Activated CD8-positive, alpha-beta T cell treated with anti-CD3 and anti-CD28 coated beads, Interleukin-2, amount 10 ng/mL, durations not matched to agents 7 days and 5 days (primary cell): ENCODE results near the gene BLCAP. TPM values are rescaled to one million over a fixed set of nuclear protein-coding genes. Genes with fewer than 3 reads are reported as not detected.

Source experiments
- ATAC-seq: fragments of 150-1000 bp; cut with Tn5 transposase; one replicate; pipeline ENCODE4 v1.10.0; 2021; ENCODE audit warnings: moderate library complexity
- CTCF ChIA-PET: fragments of 350-600 bp; sonication (Branson Sonifier 250); formaldehyde crosslinking; loops from one replicate; lab custom pipeline; 2021; ENCODE audit warnings: antibody characterized with exemption; lab: Charles Lee
- POLR2A ChIA-PET: fragments of 350-600 bp; sonication (Branson Sonifier 250); formaldehyde crosslinking; loops from one replicate; lab custom pipeline; 2021; ENCODE audit warnings: antibody characterized with exemption; lab: Charles Lee
- DNase-seq: peaks from one replicate; pipeline ENCODE4 v3.0.0-alpha.2; 2020
- H3K27ac Mint-ChIP-seq: one replicate; pipeline ENCODE4 v1.8.0; 2021; ENCODE audit warnings: mild to moderate bottlenecking, mixed read lengths
- H3K27me3 Mint-ChIP-seq: one replicate; pipeline ENCODE4 v1.8.0; 2021; ENCODE audit warnings: low read depth, mixed read lengths
- H3K36me3 Mint-ChIP-seq: one replicate; pipeline ENCODE4 v1.8.0; 2021; ENCODE audit warnings: low read depth, mixed read lengths
- H3K4me1 Mint-ChIP-seq: one replicate; pipeline ENCODE4 v1.8.0; 2021; ENCODE audit warnings: low read depth, mixed read lengths
- H3K4me3 Mint-ChIP-seq: one replicate; pipeline ENCODE4 v1.8.0; 2021; ENCODE audit warnings: mild to moderate bottlenecking, mixed read lengths
- H3K9me3 Mint-ChIP-seq: one replicate; pipeline ENCODE4 v1.8.0; 2022; ENCODE audit warnings: mixed read lengths; ENCODE audit not compliant: insufficient read depth
- total RNA-seq, 2 experiments: library from RNA; stranded (reverse); gene quantifications; one replicate each; pipeline ENCODE4 v1.2.3, GENCODE V29; 2021

The BLCAP gene
- total RNA-seq, 2 experiments from 2014 or later, result 33.2 to 34.6 TPM

- H3K27me3 Mint-ChIP-seq, result peaks cover 3% of the 10 kb centered on the region
- no peaks in the 10 kb centered on the region for H3K9me3 Mint-ChIP-seq
- POLR2A ChIA-PET, result no interaction called here
- CTCF ChIA-PET, result interaction anchor here (0.8 to 1.5 kb wide), 5 partner anchors 252 to 339 kb away, joined by 3 read pairs; no protein-coding TSS in a partner anchor
- H3K4me3 Mint-ChIP-seq, result peak overlapping the region; percentile 92
- peaks cover 36% of the 10 kb centered on the region for H3K4me1 Mint-ChIP-seq
- ATAC-seq, result peak; percentile 2
- DNase-seq, result no peak
- peak overlapping the region; percentile 99 for H3K27ac Mint-ChIP-seq
- no peaks in the 10 kb centered on the region for H3K36me3 Mint-ChIP-seq
Observed at GRCh38 chr20:37528446-37529213, 954 bp upstream of the BLCAP start.

- POLR2A ChIA-PET, result interaction anchor here (1.0 kb wide), 2 partner anchors 234 to 348 kb away, joined by 3 read pairs; partner anchors contain the start of genes MROH8 and RPN2
- Mint-ChIP-seq H3K27ac (peak overlapping the region; percentile 99), H3K27me3 (peaks cover 3% of the 10 kb centered on the region), H3K4me1 (peaks cover 36% of the 10 kb centered on the region), H3K4me3 (peak overlapping the region; percentile 92), H3K9me3 (no peaks in the 10 kb centered on the region), H3K36me3 (peaks cover 2% of the 10 kb centered on the region)
- ATAC-seq (no peak), DNase-seq (no peak)
- CTCF ChIA-PET, result interaction anchor here (0.9 to 1.4 kb wide), 2 partner anchors 11 to 348 kb away, joined by 3 to 4 read pairs; partner anchors contain the start of gene RPN2
Observed at GRCh38 chr20:37526839-37527637, 638 bp downstream of the BLCAP start.

GRCh38 chr20:37526238-37526838 lies 1.3 kb downstream of the BLCAP start:
- peak overlapping the region; percentile 99 for H3K27ac Mint-ChIP-seq
- H3K36me3 Mint-ChIP-seq, result peaks cover 4% of the 10 kb centered on the region
- no peaks in the 10 kb centered on the region for H3K9me3 Mint-ChIP-seq
- ChIA-PET CTCF (interaction anchor here (0.9 to 1.4 kb wide), 2 partner anchors 11 to 133 kb away, joined by 3 read pairs; no protein-coding TSS in a partner anchor), POLR2A (no interaction called here)
- no peak for DNase-seq
- peaks cover 3% of the 10 kb centered on the region for H3K27me3 Mint-ChIP-seq
- peaks cover 36% of the 10 kb centered on the region for H3K4me1 Mint-ChIP-seq
- H3K4me3 Mint-ChIP-seq, result peak overlapping the region; percentile 92
- ATAC-seq, result no peak

- H3K4me1 Mint-ChIP-seq, result peaks cover 36% of the 10 kb centered on the region
- H3K36me3 Mint-ChIP-seq, result peaks cover 5% of the 10 kb centered on the region
- no peak overlapping the region for H3K27ac Mint-ChIP-seq
- ATAC-seq, result no peak
- DNase-seq, result no peak
- H3K27me3 Mint-ChIP-seq, result peaks cover 3% of the 10 kb centered on the region
- no peaks in the 10 kb centered on the region for H3K9me3 Mint-ChIP-seq
- ChIA-PET CTCF (interaction anchor here (0.9 kb wide), 1 partner anchor 133 kb away, joined by 3 read pairs; no protein-coding TSS in a partner anchor), POLR2A (no interaction called here)
- peak overlapping the region; percentile 92 for H3K4me3 Mint-ChIP-seq
Observed at GRCh38 chr20:37525810-37526209, 1.9 kb downstream of the BLCAP start.

- Mint-ChIP-seq H3K36me3 (peaks cover 12% of the 10 kb centered on the region), H3K4me3 (peak overlapping the region; percentile 3), H3K27me3 (no peaks in the 10 kb centered on the region), H3K4me1 (peaks cover 39% of the 10 kb centered on the region), H3K27ac (peak overlapping the region; percentile 5), H3K9me3 (no peaks in the 10 kb centered on the region)
- POLR2A ChIA-PET, result no interaction called here
- CTCF ChIA-PET, result interaction anchor here (0.8 to 0.9 kb wide), 2 partner anchors 9 to 132 kb away, joined by 3 read pairs; no protein-coding TSS in a partner anchor
- ATAC-seq, result no peak
- DNase-seq, result peak; percentile 27
Observed at GRCh38 chr20:37524859-37525708, 2.6 kb downstream of the BLCAP start.

- H3K4me1 Mint-ChIP-seq, result peaks cover 39% of the 10 kb centered on the region
- no peak overlapping the region for H3K4me3 Mint-ChIP-seq
- DNase-seq (no peak), ATAC-seq (no peak)
- ChIA-PET POLR2A (no interaction called here), CTCF (interaction anchor here (0.8 kb wide), 1 partner anchor 10 kb away, joined by 3 read pairs; no protein-coding TSS in a partner anchor)
- H3K9me3 Mint-ChIP-seq, result no peaks in the 10 kb centered on the region
- H3K27me3 Mint-ChIP-seq, result no peaks in the 10 kb centered on the region
- H3K27ac Mint-ChIP-seq, result no peak overlapping the region
- H3K36me3 Mint-ChIP-seq, result peaks cover 12% of the 10 kb centered on the region
Observed at GRCh38 chr20:37523911-37524700, 3.6 kb downstream of the BLCAP start.

GRCh38 chr20:37523012-37523391 lies 4.7 kb downstream of the BLCAP start:
- ChIA-PET POLR2A (no interaction called here), CTCF (no interaction called here)
- no peak for ATAC-seq
- Mint-ChIP-seq H3K27me3 (no peaks in the 10 kb centered on the region), H3K9me3 (no peaks in the 10 kb centered on the region), H3K27ac (no peak overlapping the region), H3K4me3 (no peak overlapping the region), H3K4me1 (peaks cover 33% of the 10 kb centered on the region), H3K36me3 (peaks cover 16% of the 10 kb centered on the region)
- no peak for DNase-seq

GRCh38 chr20:37522260-37523011 lies 5.2 kb downstream of the BLCAP start:
- Mint-ChIP-seq H3K9me3 (no peaks in the 10 kb centered on the region), H3K27me3 (no peaks in the 10 kb centered on the region), H3K4me3 (no peak overlapping the region), H3K27ac (no peak overlapping the region), H3K36me3 (peaks cover 17% of the 10 kb centered on the region), H3K4me1 (peaks cover 29% of the 10 kb centered on the region)
- POLR2A ChIA-PET, result no interaction called here
- no peak for DNase-seq
- ATAC-seq, result no peak
- CTCF ChIA-PET, result no interaction called here

- Mint-ChIP-seq H3K27ac (no peak within 1 kb of the TSS), H3K4me3 (peak within 1 kb of the TSS; percentile 16), H3K27me3 (no peaks in the 10 kb centered on the region), H3K36me3 (peaks cover 17% of the 10 kb centered on the region), H3K4me1 (peaks cover 24% of the 10 kb centered on the region), H3K9me3 (no peaks in the 10 kb centered on the region)
- DNase-seq, result no peak
- CTCF ChIA-PET, result no interaction called here
- ATAC-seq, result no peak
- POLR2A ChIA-PET, result no interaction called here
Observed at GRCh38 chr20:37521061-37521771, 6.5 kb downstream of the BLCAP start, which contains the start of gene NNAT. Gene NNAT (plus strand): TSS chr20:37521250. CDS start chr20:37521332, 82 bp downstream.
